ENCODE measurements around the gene MEG3. TPM values are rescaled to one million over a fixed set of nuclear protein-coding genes. Genes with fewer than 3 reads are reported as not detected.
A peak's percentile ranks its signal among the peaks of the same experiment; 100 is the strongest.

MEG3 gene
- total RNA-seq, 4 donors from 2014 or later: 8.2 to 18.2 (median 10.0) TPM

DNA sequence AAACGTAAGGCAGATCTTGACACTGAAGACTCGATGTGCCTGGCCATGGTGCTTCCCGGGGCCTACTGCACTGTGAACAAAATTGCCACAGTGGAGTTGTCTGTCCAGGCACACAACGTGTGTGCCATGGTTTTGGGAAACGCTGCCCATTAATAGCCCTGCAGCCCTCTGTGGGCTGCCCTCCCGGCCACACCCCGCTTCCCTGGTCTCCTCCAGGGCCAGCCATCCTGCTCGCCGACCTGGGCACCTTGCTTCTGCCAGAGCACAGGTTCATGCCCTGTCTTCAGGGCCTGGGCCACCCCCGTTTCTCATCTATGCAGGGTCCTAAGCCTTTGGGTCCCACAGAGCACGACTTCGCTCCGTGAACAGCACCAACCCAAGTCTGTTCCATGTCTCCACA is 18.9 kb downstream of the MEG3 start:
- intact Hi-C loops (cut with DNase I; ENCODE audit: low total_unique reads): no loop called here

DNA sequence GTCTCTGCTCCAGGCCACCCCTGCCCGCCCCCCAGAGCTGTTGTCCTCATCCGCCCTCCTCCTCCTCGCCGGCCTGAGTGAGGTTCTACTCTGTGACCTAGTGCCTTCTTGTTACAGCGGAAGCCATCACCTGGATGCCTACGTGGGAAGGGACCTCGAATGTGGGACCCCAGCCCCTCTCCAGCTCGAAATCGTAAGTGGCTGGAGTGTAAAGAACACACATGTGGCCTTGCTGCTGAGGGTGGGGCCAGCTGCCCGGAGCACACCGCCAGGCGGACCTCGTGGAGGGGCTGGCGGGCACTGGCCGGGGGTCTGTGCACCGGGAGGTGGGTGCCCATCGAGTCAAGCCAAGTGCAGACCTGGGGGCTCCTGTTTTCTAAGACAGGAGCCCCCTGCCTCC is 19.4 kb downstream of the MEG3 start:
- 92 to 94% methylated on average over 17 of the region's 17 CpGs for WGBS, 2 donors
- H3K4me3 ChIP-seq (ENCODE audit: low read depth, poor library complexity, severe bottlenecking): no peak overlapping the region
- intact Hi-C loops (cut with DNase I; ENCODE audit: low total_unique reads): no loop called here
- TF ChIP-seq, protein P1, sequence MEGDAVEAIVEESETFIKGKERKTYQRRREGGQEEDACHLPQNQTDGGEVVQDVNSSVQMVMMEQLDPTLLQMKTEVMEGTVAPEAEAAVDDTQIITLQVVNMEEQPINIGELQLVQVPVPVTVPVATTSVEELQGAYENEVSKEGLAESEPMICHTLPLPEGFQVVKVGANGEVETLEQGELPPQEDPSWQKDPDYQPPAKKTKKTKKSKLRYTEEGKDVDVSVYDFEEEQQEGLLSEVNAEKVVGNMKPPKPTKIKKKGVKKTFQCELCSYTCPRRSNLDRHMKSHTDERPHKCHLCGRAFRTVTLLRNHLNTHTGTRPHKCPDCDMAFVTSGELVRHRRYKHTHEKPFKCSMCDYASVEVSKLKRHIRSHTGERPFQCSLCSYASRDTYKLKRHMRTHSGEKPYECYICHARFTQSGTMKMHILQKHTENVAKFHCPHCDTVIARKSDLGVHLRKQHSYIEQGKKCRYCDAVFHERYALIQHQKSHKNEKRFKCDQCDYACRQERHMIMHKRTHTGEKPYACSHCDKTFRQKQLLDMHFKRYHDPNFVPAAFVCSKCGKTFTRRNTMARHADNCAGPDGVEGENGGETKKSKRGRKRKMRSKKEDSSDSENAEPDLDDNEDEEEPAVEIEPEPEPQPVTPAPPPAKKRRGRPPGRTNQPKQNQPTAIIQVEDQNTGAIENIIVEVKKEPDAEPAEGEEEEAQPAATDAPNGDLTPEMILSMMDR (IDR thresholded peaks at IDR 0.05): no peak
- no peak for TF ChIP-seq POLR2A (IDR thresholded peaks at IDR 0.05)
- no peak for DNase-seq (ENCODE audit: low spot score in 2 of 2)

More for the DNA sequence above, 18.9 kb downstream of the MEG3 start:
- no peak for TF ChIP-seq POLR2A (IDR thresholded peaks at IDR 0.05)
- TF ChIP-seq, protein P1 (IDR thresholded peaks at IDR 0.05): no peak
- H3K4me3 ChIP-seq (ENCODE audit: low read depth, poor library complexity, severe bottlenecking): no peak overlapping the region
- DNase-seq (ENCODE audit: low spot score in 2 of 2): no peak
- 91 to 93% methylated on average over 11 to 13 of the region's 13 CpGs for WGBS, 2 donors

DNA sequence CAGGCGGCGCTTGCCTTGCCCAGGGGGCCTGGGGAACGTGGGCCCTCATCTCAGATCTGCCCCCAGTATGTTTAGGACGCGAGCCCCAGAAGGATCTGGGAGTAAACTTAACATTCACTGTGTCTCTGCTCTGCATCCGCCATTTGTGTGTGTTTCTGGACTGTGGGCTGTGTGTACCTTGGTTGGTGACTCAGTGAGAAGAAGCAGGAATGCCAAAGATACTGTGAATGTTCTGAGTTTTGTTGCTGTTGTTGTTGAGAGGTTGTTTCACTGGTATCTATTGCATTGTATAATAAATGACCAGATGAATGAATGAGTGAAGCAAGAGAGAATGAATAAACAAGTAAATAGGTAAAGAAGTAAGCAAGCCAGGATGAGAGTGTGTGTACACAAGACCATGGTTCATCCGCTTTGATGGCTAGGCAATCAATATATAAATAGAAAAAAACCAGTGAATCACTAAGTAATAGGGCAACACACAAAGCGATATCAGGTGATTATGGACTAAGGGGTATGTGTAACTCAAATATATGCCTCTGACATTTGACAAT is 20.5 kb downstream of the MEG3 start:
- H3K4me3 ChIP-seq (ENCODE audit: low read depth, poor library complexity, severe bottlenecking): no peak overlapping the region
- TF ChIP-seq, protein P1 (IDR thresholded peaks at IDR 0.05): no peak
- no peak for TF ChIP-seq POLR2A (IDR thresholded peaks at IDR 0.05)
- intact Hi-C loops (cut with DNase I; ENCODE audit: low total_unique reads): no loop called here
- DNase-seq (ENCODE audit: low spot score in 2 of 2): no peak
- 93 to 94% methylated on average over 8 of the region's 8 CpGs for WGBS, 2 donors

DNA sequence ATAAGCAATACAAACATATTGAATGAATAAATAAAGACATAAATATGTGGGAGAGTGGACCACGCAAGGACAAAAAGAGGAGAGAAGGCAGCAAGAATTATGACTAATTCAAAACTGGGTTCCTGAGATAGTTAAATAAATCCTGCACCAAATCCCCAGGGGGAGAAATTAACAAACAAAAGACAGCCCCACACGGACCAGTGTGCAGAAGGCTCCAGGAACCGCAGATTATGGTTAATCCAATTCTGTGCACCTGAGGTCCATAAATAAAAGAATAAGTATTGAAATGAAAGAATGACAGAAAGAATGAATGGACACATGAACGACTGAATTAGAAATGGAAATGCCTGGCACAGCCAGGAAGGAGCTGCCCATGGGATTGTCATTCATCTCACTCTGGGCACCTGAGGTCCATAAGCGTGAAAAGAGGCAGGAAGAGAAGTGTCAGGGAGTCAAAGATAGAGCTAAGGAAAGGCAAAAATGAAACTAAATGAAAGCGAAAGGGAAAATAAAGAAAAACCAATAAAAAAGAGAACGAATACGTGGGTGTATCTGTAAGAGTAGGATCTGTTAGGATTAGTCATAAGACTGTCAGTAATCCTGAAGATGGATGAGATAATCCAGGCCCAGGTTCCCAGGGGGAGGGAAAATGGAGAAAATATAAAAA is 23.3 kb downstream of the MEG3 start:
- no peak for DNase-seq (ENCODE audit: low spot score in 2 of 2)
- 37 to 41% methylated on average over 8 of the region's 8 CpGs for WGBS, 2 donors
- intact Hi-C loops (cut with DNase I; ENCODE audit: low total_unique reads): no loop called here
- TF ChIP-seq, protein P1 (IDR thresholded peaks at IDR 0.05): no peak
- TF ChIP-seq POLR2A (IDR thresholded peaks at IDR 0.05): no peak
- no peak overlapping the region for H3K4me3 ChIP-seq (ENCODE audit: low read depth, poor library complexity, severe bottlenecking)

DNA sequence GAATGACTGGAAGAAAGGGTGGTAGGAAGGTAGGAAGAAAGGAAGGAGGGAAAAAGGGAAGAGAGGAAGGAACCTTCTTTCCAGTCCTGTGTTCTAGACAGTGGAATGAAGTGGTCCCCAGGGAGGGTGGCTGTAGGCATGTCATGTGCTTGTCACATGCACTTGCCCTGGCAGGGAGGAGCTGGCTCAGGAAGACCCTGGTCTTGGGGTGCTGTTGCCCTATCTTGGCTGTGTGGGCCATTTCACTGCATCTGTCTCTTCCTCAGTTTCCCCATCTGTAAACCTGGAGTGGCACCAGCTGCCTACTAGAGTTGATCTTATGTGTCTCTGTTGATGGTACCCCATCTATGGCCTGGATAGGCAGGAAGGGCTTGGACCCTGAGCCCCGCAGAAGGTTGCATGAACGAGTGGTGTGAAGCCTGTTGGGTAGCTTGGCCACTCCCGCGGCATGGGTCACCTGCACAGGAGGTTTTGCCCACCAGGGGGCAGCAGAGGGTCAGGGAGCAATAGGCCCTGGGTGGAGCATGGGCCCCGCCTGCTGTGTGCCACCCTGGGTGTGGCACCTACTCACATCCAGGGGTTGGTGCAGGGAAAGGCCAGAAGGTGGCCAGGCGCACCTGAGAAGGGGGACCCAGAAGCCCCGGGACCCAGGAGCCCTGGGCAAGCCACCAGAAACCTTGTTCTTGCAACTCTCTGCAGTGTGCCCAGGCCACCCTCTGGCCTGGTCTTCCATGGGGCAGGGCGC is 25.1 kb downstream of the MEG3 start:
- no peak for TF ChIP-seq POLR2A (IDR thresholded peaks at IDR 0.05)
- TF ChIP-seq, protein P1 (IDR thresholded peaks at IDR 0.05): peak in 1 of 3 donors; percentile 49
- DNase-seq (ENCODE audit: low spot score in 2 of 2): peak; percentile 57 to 93
- 52 to 82% methylated on average over 6 to 8 of the region's 8 CpGs for WGBS, 2 donors
- no peak overlapping the region for H3K4me3 ChIP-seq (ENCODE audit: low read depth, poor library complexity, severe bottlenecking)
- intact Hi-C loops (cut with DNase I; ENCODE audit: low total_unique reads): no loop called here

Measured in lower leg skin (tissue), 4 donors.